Measurements from ENCODE around the gene CAPN13. TPM values are rescaled to one million over a fixed set of nuclear protein-coding genes. Genes with fewer than 3 reads are reported as not detected.

Gene CAPN13
- total and polyA plus RNA-seq, 2 experiments from 2014 or later, result 0.50 to 0.94 TPM

GRCh38 chr2:30789670-30790210 lies 17.5 kb downstream of the CAPN13 start (continued):
- TF ChIP-seq ZNF462 (CRISPR knock-in tag; IDR thresholded peaks at IDR 0.05), result no peak
- TF ChIP-seq STAT1 (IDR thresholded peaks at IDR 0.05; ENCODE audit: unreplicated experiment), result no peak
- TF ChIP-seq ZNF114 (CRISPR knock-in tag; IDR thresholded peaks at IDR 0.05), result no peak
- TF ChIP-seq REST (IDR thresholded peaks at IDR 0.05; ENCODE audit: unreplicated experiment), result no peak
- TF ChIP-seq EZH2 (IDR thresholded peaks at IDR 0.05; ENCODE audit: low read depth, unreplicated experiment), result no peak
